NCI-H2171 treated with DMSO at 0.1 percent for 48 hours (cell line): Measurements from ENCODE around the gene SNN.

Source experiments
- DNase-seq: peaks from one replicate; lab custom pipeline; 2025; lab: John Stamatoyannopoulos, UW

Gene SNN

DNA sequence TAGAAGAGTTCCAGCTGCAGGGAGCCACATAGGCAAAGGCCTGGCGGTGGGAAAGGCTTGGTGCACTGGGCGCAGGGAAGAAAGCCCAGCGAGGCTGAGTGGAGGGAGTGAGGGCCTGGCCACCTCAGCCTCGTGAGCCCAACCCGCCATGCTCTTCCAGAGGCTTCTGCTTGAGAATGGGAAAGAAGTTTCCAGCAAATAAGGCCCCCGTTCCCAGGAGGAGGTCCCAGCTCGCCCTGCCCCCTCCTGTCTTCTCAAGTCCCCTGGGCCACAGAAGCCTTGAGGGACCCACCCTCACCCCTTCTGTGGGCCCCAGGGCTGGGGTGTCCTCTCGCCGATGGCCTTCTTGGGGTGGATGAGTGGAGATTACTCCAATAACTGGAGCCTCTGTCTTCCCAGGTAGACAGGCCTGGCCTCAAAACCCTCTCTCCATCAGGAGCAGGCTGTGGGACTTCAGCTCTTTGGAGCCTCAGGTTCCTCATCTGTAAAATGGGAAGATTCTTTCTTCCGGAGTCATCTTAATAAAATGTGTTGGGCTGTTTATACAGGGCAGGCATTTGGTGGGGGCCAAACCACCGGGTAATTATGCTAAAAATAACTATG lies 933 bp upstream of the SNN start:
- DNase-seq, result no peak

DNA sequence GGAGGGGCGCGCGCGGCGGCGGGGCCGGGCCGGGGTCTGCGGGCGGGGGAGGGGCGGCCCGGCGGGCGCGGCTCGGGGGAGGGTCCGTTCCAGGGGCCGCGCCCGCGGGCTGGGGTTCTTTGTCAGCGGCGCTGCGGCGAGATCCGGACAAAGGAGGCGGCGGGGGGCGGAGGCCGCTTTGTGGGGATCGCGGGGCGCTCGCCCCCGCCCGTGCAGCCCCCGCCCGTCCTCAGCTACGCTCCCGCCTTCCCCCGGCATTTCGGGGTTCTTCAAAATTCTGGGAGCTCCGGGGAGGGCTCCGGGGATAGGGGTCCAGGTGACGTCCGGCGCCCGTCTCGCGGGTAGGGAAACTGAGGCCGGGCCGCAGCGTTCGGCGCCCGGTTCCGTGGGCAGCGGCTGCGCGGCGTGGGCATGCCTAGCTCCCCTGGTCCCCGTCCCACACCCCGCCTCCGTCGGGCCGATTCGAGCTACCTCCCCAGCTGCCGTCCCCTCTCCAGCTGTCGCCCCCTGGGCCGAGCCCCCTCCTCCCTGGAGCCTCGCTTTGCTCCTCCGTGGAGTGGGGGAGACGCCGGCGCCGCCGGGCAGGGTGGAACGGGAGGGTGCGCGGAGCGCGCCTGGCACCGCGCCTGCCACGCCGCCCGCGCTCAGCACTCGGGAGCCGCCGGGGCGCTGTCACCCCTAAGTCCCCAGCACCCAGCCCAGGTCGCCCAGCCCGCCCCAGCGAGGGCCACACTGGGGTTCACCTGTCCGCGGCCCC lies 546 bp downstream of the SNN start:
- no peak for DNase-seq

DNA sequence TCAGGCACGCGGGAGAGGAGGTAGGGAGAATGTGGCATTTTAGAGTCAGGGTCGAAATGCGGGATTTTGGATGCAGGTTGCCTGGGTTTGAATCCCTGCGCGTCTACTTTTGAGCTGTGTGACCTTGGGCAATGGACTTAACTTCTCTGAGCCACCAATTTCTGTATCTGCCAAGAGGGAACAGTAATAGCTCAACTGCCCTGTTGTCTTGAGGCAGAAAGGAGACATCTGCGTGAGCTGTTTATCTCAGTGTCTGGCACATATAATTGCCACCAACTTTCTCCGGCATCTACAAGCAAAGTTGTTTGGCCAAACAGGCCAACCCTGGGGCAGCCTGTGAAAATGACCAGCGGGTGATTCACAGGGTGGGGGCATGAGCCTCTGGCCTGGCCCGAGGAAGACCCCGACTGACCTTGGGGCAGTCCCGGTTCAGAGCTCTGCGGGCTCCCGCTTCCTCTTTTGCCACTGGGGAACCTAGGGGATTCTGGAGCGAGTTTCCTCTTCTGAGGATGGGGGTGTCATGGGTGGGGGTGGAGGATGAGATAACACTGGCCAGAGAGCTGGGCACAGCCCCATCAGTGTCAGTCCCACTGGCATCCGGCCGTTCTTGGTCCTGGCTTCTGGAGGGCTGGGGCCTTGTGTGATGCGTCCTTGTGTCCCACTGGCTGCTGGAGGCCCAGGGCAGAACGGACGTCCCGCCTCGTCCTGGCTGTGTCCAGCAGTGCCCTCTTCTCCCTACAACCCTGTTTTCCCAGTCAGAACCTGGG lies 1.3 kb downstream of the SNN start:
- no peak for DNase-seq

DNA sequence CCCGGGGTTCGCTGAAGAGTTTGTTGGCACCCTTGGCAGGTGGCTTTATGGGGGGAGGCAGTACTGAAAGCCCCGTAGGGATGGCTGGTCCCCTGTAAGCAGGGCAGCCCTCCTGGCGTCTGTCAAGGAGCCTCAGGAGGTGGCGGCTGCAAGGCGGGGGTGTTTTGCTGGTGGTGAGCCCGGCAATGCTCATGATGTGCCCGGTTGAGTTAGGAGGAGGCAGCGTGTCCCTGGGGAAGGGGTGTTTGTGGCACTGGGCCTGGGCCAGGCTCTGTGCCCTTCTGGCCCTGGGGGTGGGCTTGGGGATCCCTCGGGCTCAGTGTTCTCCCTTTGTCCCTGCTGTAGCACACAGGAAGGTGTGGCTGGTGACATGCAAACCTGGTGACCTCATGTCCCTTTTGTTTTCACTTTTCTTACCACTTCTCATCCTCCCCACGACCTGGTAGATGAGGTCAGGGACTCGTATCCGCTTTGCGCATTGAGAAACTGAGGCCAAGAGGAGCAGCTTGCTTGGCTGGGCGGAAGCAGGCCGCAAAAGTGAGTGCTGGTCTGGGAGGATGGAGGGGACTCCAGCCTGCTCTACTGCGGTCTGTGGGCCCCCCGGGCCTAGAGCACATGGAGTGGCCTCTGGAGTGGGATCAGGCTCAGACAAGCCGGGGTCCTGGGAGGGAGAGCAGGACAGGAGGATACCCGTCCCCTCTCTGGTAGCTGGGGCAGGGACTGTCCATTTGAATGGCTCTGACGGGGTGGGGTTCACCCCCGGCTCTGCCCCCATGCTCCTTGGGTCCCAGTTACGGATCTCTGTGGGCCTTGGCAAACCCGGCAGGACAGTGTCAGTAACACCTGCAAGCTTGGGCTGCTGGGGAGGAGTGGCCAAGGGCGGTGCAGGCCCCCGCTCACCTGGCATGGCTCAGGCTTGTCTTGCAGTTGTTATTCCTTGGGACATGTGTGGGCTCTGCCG lies 2.2 kb downstream of the SNN start:
- peak; percentile 38 for DNase-seq

DNA sequence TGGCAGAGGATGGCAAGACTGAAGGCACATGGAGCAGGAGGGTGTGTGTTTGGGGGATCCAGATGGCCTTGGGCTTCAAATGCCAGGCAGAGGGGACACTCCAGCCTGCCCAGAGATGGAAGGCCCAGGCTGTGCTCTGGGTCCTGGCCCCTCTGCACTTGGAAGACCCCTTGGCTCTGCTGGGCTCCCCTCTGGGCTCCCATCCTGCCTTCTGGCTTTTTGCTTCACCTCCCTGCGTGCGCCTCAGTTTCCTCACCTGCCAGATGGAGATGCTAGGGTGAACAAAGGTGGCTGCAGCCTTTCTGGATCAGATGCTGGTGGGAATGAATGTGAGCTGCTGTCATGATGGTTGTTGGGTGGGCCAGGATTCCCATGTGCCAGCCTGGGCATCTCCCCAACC lies 3.0 kb downstream of the SNN start:
- DNase-seq, result no peak

DNA sequence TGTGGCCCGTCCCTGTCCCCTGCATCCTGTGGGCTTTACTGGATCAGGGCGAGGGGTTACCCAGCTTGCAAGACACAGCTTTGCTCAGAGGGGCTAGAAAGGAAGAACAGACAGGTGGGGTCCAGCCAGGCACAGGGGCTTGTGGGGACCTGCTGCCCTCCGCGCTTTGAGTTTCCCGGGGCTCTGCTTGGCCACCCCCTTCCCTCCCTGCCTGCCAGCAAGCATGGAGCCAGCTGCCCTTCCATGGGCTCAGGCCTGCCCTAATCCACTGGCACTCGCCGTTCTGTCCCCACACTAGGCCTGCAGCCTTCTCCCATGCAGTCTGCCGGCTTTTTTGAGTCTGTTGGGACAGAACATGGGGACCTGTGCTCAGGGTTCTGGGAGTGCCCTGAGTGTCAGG lies 3.4 kb downstream of the SNN start:
- no peak for DNase-seq

DNA sequence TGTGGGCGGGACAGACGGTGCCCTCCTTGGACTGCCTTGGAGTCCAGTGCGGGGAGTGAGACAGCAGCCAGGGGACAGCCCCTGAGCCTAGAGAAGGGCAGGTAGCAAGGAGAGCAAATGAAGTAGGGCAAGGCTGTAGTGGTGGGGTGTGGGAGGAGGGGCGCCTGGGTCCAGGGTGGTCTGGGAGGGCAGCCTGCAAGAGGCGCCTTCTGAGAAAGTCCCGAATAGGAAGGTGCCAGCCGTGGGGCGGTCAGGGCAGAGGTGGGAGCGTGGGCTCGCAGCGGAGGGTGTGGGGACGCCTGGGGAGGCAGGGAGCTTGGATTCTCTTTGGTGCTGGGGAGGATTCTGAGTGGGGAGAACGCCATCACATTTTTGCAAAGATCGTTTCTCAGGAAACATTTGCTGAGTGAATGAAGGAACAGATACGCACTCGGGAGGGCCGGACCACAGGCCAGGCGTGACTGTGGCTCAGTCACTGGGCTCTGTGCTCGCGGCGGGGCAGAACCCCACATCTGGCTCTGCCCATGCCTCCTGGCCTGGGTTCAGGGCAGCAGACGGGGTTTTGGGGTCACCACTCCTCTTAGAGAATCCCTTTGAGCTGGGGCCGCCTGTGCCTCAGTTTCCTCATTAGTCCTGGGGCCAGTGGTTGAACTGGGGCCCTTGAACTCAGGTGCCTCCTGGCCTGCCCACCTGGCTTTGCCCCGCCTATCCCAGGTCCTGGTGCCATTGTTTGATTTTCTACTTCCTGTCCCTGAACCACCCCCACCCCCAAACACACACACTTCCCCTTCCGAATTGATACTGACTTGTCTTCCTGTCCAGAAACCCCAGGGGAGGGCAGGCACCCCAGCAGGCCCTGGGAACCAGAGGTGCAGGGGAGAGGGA lies 4.2 kb downstream of the SNN start:
- no peak for DNase-seq

DNA sequence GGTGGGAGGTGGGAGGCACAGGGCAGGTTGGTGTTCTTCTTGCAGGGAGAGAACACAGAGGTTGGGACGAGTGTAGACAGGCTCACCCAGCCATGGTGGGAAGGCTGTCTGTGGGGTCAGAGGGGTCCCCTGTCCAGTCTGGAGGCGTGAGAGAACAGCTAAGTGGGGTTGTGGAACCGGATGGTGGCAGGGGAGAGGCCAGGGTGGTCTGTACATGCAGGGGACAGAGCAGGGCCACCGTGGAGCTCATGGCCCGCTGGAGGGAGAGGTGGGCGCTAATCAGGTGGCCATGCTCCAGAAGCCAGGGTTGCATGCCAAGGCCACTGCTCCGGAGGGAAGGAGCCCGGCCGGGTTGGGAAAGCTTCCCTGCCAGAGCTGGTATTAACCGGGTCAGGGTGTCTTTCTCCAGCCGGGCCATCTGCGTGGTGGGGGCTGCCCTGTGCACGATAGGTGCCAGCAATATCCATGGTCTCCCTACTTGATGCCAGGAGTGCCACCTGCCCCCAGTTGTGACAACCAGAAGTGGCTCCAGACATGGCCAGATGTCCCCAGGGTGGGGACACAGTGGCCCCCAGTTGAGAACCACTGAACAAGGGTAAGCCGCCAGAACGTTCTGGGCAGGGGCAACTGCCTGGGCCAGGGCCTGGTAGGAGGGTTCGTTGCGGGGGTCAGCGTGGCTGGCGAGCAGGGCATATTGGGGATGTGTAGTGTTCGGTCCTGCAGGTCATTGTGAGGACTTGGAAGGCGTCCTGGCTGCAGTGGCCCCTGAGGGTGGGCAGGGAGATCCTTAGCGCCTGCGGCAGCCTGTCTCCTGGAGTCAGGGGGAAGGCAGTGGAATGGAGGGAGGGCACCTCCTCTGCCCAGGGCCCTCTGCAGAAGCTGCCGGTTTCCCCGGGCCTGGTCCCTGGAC lies 5.1 kb downstream of the SNN start:
- no peak for DNase-seq

DNA sequence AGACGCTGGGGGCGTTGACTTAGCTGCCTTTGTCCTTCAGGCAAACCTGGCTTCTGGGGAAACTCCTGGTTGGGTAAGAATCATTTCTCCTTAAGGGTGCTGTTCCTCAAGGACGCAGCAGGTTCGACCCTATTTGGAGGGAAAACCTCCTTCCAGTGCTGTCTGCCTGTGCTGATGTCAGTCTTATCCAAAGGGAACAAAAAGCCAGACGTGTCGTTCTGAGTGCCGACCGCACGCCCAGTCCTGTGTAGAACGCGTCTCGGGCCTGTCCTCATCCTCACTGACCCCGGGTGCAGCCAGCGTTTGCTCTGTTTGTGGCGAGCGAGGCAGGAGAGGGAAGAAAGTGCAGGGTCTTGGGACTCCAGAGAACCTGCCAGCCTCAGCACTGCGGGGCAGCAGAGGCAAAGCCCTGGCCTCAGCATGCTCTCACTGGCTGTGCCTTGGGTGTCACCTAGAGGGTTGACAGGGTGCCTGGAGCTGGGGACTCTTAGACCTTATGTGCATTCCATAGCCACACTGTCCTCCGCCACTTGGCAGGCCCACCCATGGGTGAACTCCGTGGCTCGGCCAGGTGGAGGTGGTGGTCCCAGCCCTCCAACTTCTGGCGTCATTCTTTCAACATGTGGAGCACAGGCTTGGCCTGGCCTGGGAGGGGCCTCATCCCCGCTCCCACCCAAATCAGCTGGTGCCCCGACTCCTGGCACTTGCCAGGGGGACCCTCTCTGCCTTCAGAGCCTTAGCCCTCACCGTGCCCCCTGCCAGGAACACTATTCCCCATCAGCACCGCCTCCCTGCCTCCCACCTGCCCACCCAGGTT lies 6.0 kb downstream of the SNN start:
- no peak for DNase-seq

DNA sequence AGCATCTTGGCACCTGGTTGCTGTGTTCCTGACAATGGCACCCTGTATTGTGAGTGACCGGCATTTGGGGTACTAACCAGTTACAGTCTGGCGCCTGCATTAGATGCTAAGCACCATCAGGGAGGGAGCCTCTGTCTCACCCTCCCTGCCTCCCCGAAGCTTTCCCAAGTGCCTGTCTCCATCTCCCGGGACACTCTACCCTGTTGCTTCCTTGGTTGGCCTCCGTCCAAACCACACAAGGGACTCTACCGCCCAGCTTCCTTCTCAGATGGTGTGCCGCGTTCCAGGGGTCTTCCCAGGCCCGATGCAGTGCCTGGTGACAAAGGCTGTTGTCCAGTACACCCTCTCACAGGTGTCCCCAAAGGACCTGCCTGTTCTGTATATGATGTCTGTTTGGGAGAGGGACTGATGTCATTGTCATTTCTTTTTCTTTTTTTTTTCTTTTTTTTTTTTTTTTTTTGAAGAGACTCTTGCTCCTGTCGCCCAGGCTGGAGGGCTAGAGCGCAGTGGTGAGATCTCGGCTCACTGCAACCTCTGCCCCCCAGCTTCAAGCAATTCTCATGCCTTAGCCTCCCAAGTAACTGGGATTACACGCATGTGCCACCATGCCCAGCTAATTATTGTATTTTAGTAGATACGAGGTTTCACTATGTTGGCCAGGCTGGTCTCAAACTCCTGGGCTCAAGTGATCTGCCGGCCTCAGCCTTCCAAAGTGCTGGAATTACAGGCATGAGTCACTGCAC lies 6.7 kb downstream of the SNN start:
- DNase-seq, result peak; percentile 72

DNA sequence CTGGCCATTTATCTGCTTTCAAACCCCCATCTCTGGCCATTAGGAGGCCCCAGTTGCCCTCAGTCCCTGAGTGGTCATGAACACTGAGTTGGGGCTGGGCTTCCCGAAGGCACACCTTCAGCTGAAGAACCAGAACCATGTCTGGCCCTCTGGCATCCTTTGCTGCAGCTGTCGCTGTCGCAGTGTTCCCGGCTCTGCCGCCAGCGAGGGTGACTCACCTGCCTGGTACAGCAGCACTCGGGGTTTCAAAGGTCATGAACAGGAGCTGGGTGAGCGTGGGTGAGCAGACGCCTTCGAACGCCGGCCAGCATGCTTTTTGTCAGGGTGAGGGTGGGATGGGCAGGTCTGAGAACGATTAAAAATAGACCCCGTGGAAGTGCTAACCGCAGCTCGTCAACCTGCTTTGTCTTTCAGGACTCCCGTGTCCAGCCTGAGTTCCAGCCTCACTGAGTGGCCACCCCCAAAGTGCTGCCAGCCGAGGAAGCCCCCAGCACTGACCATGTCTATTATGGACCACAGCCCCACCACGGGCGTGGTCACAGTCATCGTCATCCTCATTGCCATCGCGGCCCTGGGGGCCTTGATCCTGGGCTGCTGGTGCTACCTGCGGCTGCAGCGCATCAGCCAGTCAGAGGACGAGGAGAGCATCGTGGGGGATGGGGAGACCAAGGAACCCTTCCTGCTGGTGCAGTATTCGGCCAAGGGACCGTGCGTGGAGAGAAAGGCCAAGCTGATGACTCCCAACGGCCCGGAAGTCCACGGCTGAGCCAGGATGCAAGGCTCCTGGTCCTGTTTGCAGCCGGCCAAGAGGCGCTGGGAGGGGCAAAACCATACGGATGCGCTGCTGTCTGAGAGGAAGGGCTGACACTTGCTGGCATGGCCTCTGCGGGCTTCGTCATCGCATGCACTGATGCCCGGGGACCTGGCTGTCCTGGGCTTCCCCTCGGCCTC lies 7.6 kb downstream of the SNN start:
- DNase-seq, result no peak

DNA sequence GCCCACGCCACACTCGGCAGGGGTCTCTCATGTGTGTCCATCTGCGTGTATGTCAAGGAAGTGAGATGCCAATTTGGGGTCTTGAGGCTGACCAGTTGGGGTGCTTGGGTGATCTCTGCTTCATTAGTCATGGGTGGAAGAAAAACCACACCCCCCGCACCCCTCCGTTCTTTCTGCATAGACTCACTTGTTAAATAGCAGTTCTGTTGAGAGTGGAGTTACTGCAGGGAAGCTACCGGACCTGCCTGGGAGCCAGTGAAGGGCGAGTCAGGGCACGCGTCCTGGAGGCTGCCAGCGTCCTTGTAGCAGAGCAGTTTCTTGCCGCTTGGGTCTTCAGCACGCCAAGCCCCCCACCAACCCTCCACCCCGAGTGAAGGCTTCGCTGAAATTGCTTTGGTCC lies 8.5 kb downstream of the SNN start:
- DNase-seq, result no peak

DNA sequence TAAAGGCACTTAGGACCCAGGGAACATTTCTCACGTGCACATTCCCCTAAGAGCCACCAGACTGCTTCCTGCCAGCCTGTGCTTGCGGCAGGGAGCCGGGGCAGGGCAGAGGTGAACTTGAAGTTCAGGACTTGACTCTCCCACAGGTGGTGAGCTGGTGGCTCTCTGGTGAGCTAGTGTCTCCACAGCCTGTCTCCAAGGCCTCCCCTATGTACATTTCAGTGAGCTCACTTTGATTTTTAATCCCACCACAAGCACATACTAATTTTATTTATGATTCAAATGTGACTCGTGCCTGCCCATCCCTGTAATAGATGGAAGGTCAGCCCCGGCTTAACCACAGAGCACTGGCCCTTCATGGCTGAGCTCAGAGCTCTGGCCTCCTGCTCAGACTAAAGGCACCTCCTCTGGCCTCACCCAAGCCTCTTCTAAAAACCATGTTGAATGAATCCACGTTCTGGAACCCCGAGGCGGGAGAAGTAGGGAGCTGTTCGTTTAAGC lies 9.2 kb downstream of the SNN start:
- DNase-seq, result no peak

DNA sequence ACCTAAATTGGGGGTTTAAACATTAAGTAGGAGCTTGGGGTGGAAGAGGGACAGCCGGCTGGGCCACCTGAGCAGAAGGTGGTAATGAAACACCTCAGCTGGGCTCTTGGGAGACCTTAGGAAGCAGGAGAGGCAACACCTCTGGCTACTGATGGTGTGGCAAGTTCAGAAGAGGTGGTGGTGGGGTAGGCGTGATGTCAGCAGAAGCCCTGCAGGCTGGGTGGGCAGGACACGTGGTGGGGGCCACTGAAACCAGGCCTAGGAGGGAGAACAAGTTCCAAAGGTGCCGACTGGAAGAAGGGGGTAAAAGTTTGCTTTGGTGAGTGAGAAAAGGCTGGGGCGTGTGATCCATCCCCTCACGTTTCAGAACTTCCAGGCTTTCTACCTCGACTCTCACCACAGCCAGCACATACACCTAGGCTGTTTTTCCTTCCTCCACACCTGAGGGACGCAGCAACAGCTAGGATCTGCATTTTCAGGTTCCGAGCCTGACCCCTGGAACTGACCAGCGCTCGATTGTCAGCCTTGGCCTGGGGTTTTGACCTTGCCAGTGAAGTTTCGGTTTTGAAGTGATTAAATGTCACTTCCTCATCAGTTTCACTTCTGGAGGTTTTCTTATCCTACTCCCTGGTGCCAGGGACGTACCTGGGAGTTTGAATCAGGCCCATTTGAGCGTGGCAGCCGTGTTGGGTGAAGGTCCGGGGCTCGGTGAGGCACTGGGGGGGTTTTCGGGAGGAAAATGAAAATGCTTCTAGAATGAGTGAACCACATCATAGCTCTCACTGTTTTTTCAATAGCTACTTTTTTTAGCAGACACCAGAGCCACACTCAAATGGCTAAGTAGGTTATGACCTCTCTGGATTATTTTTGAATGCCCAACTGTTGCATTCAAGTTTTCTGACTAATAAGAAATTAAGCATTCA lies 10.0 kb downstream of the SNN start:
- DNase-seq, result no peak

DNA sequence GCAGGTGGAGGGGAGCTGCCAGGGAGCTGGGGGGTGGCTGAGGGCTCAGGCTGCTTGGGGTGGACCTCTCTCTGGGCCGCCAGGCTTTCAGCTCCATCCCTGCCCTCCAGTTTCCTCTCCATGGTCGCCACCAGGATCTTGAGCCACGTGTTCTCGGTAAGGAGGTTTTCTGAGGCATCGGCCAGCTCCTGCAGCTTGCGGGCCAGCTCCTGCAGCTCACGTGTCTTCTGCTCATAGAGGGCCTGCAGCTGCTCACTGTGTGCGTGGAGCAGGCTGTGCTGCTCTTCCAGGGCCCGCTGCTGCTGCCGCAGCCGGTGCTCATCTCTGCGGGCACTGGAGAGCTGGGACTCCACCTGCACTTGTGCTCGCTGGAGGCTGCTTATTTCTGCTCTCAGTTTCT lies 11.0 kb downstream of the SNN start:
- no peak for DNase-seq
